ENCODE data around the gene RB1.

DNA sequence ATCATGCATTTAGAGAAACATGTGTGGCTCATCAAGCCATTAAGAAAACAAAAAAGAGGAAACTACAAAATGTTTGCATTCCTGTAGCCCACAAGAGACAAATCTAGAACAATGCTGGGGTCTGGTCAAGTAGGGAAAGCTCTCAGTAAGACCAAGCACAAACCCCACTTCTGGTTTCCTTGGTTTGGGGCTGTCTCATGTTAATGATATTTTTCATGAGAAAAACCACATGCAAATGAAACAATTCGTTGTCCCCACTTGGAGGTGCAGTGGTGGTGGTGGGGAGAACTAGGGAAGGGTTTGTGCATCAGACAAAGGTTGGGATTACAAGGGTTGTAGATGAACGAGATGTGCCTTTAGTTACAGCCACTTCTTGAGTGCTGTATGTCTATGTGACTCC lies 7.0 kb upstream of the RB1 start:
- no peak for TF ChIP-seq POLR2A (IDR thresholded peaks at IDR 0.05)
- no peak for TF ChIP-seq CTCF (IDR thresholded peaks at IDR 0.05)
